Ureter (tissue), 1 donor: ENCODE results near the gene EIF2S3. TPM values are rescaled to one million over a fixed set of nuclear protein-coding genes. Genes with fewer than 3 reads are reported as not detected.
"Not testable (repeated sequence)": the region's sequence is repeated elsewhere in the genome, so short reads cannot be mapped to it uniquely, and the experiment has no call there.

Source experiments
- DNase-seq: peaks from one replicate; pipeline ENCODE4 v3.0.0-alpha.2; 2020; ENCODE audit warnings: low spot score
- total RNA-seq: library from RNA; stranded (reverse); gene quantifications from one replicate; pipeline ENCODE4 v1.2.4, GENCODE V29; 2023
- donor health status: DM: yes; HTN: yes; CAD: no.

EIF2S3 gene
- 215 TPM for total RNA-seq

GRCh38 chrX:24054182-24055042 is at the start of gene EIF2S3:
TSS of gene EIF2S3 (plus strand) at chrX:24054956. CDS start at chrX:24054969, 13 bp downstream.
- DNase-seq, result peak; percentile 93

- DNase-seq, result no peak
These were observed 49.7 kb upstream of the EIF2S3 start for GRCh38 chrX:24005028-24005427.

- no peak for DNase-seq
These were observed 48.9 kb upstream of the EIF2S3 start for GRCh38 chrX:24005867-24006266.

GRCh38 chrX:24012266-24012665 is 42.5 kb upstream of the EIF2S3 start:
- DNase-seq, result no peak

GRCh38 chrX:24014388-24015018 is 40.3 kb upstream of the EIF2S3 start:
- no peak for DNase-seq

GRCh38 chrX:24017674-24018073 is 37.1 kb upstream of the EIF2S3 start:
- DNase-seq, result no peak

GRCh38 chrX:24018809-24019208 is 35.9 kb upstream of the EIF2S3 start:
- DNase-seq, result no peak

GRCh38 chrX:24019448-24019847 is 35.3 kb upstream of the EIF2S3 start:
- no peak for DNase-seq

- DNase-seq, result no peak
These were observed 34.4 kb upstream of the EIF2S3 start for GRCh38 chrX:24020306-24020876.

- no peak for DNase-seq
These were observed 31.2 kb upstream of the EIF2S3 start for GRCh38 chrX:24023544-24023943.

- DNase-seq, result no peak
These were observed 30.6 kb upstream of the EIF2S3 start for GRCh38 chrX:24023972-24024669.

GRCh38 chrX:24024819-24025740 is 29.7 kb upstream of the EIF2S3 start:
- DNase-seq, result peak; percentile 88

GRCh38 chrX:24025741-24026403 is 28.9 kb upstream of the EIF2S3 start:
- peak; percentile 45 for DNase-seq

- DNase-seq, result no peak
These were observed 28.3 kb upstream of the EIF2S3 start for GRCh38 chrX:24026432-24026831.

GRCh38 chrX:24027086-24027485 is 27.7 kb upstream of the EIF2S3 start, which contains the start of gene KLHL15:
TSS of gene KLHL15 (minus strand) at chrX:24027186. CDS start at chrX:24006693, 20,493 bp downstream.
- DNase-seq, result no peak

GRCh38 chrX:24027985-24028384 is 26.8 kb upstream of the EIF2S3 start:
- no peak for DNase-seq

- DNase-seq, result no peak
These were observed 24.2 kb upstream of the EIF2S3 start for GRCh38 chrX:24030597-24030996.

GRCh38 chrX:24034485-24034884 is 20.3 kb upstream of the EIF2S3 start:
- no peak for DNase-seq

- no peak for DNase-seq
These were observed 17.0 kb upstream of the EIF2S3 start for GRCh38 chrX:24037729-24038128.

GRCh38 chrX:24046060-24046459 is 8.7 kb upstream of the EIF2S3 start:
- DNase-seq, result not testable (repeated sequence)
